GM12891 (cell line): ENCODE measurements around the gene ZFPM1.

ENCODE experiments used
- PAX5 ChIP-seq: IDR thresholded peaks from 2 replicates; pipeline ENCODE4 v1.6.1; 2011; ENCODE audit warnings: low read length, moderate library complexity, mild to moderate bottlenecking; ENCODE audit not compliant: insufficient read depth, severe bottlenecking
- POLR2A ChIP-seq: IDR thresholded peaks from 2 replicates; pipeline ENCODE4 v1.6.1; 2011; ENCODE audit warnings: low read depth, low read length, control low read depth
- POLR2AphosphoS5 ChIP-seq: IDR thresholded peaks from 2 replicates; pipeline ENCODE4 v1.6.1; 2011; ENCODE audit warnings: low read depth, low read length, control low read depth
- POU2F2 ChIP-seq: IDR thresholded peaks from 2 replicates; pipeline ENCODE4 v1.6.1; 2011; ENCODE audit warnings: low read depth, mild to moderate bottlenecking, control low read depth, low read length, moderate library complexity
- SPI1 ChIP-seq: IDR thresholded peaks from 2 replicates; pipeline ENCODE4 v1.6.1; 2011; ENCODE audit warnings: low read depth, low read length, control low read depth
- TAF1 ChIP-seq: IDR thresholded peaks from 2 replicates; pipeline ENCODE4 v1.6.1; 2011; ENCODE audit warnings: low read depth, low read length, control low read depth

DNA sequence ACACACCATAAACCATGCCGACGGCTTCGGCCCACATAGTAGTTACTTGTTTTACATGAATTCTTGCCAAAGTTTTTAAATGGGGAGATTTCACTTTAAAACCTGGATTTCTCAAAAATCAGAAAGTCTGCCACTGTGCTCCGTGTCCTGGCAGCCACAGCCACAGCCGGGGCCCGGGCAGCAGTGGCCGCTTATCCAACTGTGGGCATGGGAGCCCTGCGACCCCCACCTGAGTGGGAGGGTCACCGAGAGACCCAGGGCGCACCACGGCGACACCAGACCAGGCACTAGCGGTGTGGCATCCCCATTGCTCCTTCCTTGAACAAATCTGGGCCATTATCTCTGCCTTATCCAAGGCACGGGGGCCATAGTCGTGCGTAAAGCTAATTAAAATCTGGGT is 40.3 kb upstream of the ZFPM1 start:
- no peak for TF ChIP-seq POLR2AphosphoS5
- TF ChIP-seq POLR2A = no peak
- no peak for TF ChIP-seq TAF1
- TF ChIP-seq POU2F2 = no peak
- no peak for TF ChIP-seq SPI1
- TF ChIP-seq PAX5 = no peak
